Liver (tissue), 9 donors: ENCODE data around the gene CD300LG. TPM values are rescaled to one million over a fixed set of nuclear protein-coding genes. Genes with fewer than 3 reads are reported as not detected.

Experiments used
- DNase-seq: peaks from one replicate; pipeline ENCODE4 v3.0.0-alpha.2; 2017; ENCODE audit warnings: low spot score
- H3K27ac ChIP-seq, 2 donors: one replicate each; pipeline ENCODE4 v1.7.0; 2013; ENCODE audit warnings: inconsistent platforms in 2 of 2, low read length in 2 of 2, control low read depth in 1 of 2, low read depth in 1 of 2, mild to moderate bottlenecking in 1 of 2
- H3K27me3 ChIP-seq, 4 donors: one replicate each; pipeline versions ENCODE4 v1.6.1 to v1.7.0; 2013; ENCODE audit warnings: low read length in 3 of 4, inconsistent platforms in 1 of 4, mild to moderate bottlenecking in 1 of 4, moderate library complexity in 1 of 4; ENCODE audit not compliant: control insufficient read depth in 4 of 4, insufficient read depth in 4 of 4
- H3K36me3 ChIP-seq, 4 donors: one replicate each; pipeline versions ENCODE4 v1.6.1 to v1.7.0; 2013; ENCODE audit warnings: low read length in 3 of 4, mild to moderate bottlenecking in 3 of 4, low read depth in 1 of 4, moderate library complexity in 1 of 4; ENCODE audit not compliant: control insufficient read depth in 4 of 4, insufficient read depth in 3 of 4
- H3K4me1 ChIP-seq, 4 donors: one replicate each; pipeline versions ENCODE4 v1.6.1 to v1.7.0; 2013; ENCODE audit warnings: low read length in 3 of 4, mild to moderate bottlenecking in 3 of 4, moderate library complexity in 1 of 4; ENCODE audit not compliant: control insufficient read depth in 4 of 4, insufficient read depth in 4 of 4
- H3K4me3 ChIP-seq, 3 donors: one replicate each; pipeline versions ENCODE4 v1.6.1 to v1.7.0; 2013; ENCODE audit warnings: low read length in 3 of 3, control low read depth in 1 of 3, low read depth in 1 of 3, mild to moderate bottlenecking in 1 of 3
- H3K9ac ChIP-seq, 2 donors: one replicate each; pipeline ENCODE4 v1.7.0; 2013; ENCODE audit warnings: low read length in 2 of 2, mild to moderate bottlenecking in 2 of 2, moderate library complexity in 2 of 2, control low read depth in 1 of 2, low read depth in 1 of 2
- H3K9me3 ChIP-seq, 4 donors: one replicate each; pipeline versions ENCODE4 v1.6.1 to v1.7.0; 2013; ENCODE audit warnings: low read length in 3 of 4; ENCODE audit not compliant: control insufficient read depth in 4 of 4
- ATF3 ChIP-seq: IDR thresholded peaks from 2 replicates; pipeline ENCODE4 v1.6.1; 2016; ENCODE audit warnings: antibody characterized with exemption
- CTCF ChIP-seq: fragments of 150-350 bp; IDR thresholded peaks from 2 replicates; pipeline ENCODE4 v1.5.1; 2017; ENCODE audit warnings: improper control_type of control experiment, low read depth, low read length; ENCODE audit not compliant: missing input control
- EGR1 ChIP-seq, 2 donors: IDR thresholded peaks; 2 replicates each; pipeline ENCODE4 v1.6.1; 2016 to 2018; ENCODE audit warnings: antibody characterized with exemption in 2 of 2, low read depth in 2 of 2
- FOXA1 ChIP-seq: IDR thresholded peaks from 2 replicates; pipeline ENCODE4 v1.6.1; 2016; ENCODE audit warnings: antibody characterized with exemption
- FOXA2 ChIP-seq: IDR thresholded peaks from 2 replicates; pipeline ENCODE4 v1.6.1; 2016; ENCODE audit warnings: antibody characterized with exemption
- GABPA ChIP-seq, 2 donors: IDR thresholded peaks in 1 of 2; conservative IDR thresholded peaks in 1 of 2; 2 replicates each; pipeline ENCODE4 v1.6.1; 2016; ENCODE audit warnings: antibody characterized with exemption in 2 of 2, mild to moderate bottlenecking in 1 of 2, moderate library complexity in 1 of 2
- HNF4A ChIP-seq, 2 donors: conservative IDR thresholded peaks; 2 replicates each; pipeline ENCODE4 v1.6.1; 2016; ENCODE audit warnings: antibody characterized with exemption in 2 of 2, mild to moderate bottlenecking in 2 of 2
- HNF4G ChIP-seq: IDR thresholded peaks from 2 replicates; pipeline ENCODE4 v1.6.1; 2016; ENCODE audit warnings: antibody characterized with exemption
- JUND ChIP-seq, 2 donors: IDR thresholded peaks; 2 replicates each; pipeline ENCODE4 v1.6.1; 2016; ENCODE audit warnings: antibody characterized with exemption in 2 of 2
- MAX ChIP-seq: IDR thresholded peaks from 2 replicates; pipeline ENCODE4 v1.6.1; 2016; ENCODE audit warnings: antibody characterized with exemption
- NR2F2 ChIP-seq: IDR thresholded peaks from 2 replicates; pipeline ENCODE4 v1.6.1; 2016; ENCODE audit warnings: antibody characterized with exemption
- RAD21 ChIP-seq, 2 donors: IDR thresholded peaks; 2 replicates each; pipeline ENCODE4 v1.6.1; 2016; ENCODE audit warnings: antibody characterized with exemption in 2 of 2, mild to moderate bottlenecking in 2 of 2
- REST ChIP-seq: IDR thresholded peaks from 2 replicates; pipeline ENCODE4 v1.6.1; 2016; ENCODE audit warnings: antibody characterized with exemption, mild to moderate bottlenecking
- RXRA ChIP-seq, 2 donors: IDR thresholded peaks; 2 replicates each; pipeline ENCODE4 v1.6.1; 2017 to 2018; ENCODE audit warnings: antibody characterized with exemption in 2 of 2, mild to moderate bottlenecking in 1 of 2
- SP1 ChIP-seq: IDR thresholded peaks from 2 replicates; pipeline ENCODE4 v1.6.1; 2018; ENCODE audit warnings: antibody characterized with exemption, mild to moderate bottlenecking
- TAF1 ChIP-seq: conservative IDR thresholded peaks from 2 replicates; pipeline ENCODE4 v1.6.1; 2016; ENCODE audit warnings: antibody characterized with exemption, mild to moderate bottlenecking
- YY1 ChIP-seq: IDR thresholded peaks from 2 replicates; pipeline ENCODE4 v1.6.1; 2016; ENCODE audit warnings: antibody characterized with exemption, mild to moderate bottlenecking
- ZBTB33 ChIP-seq: IDR thresholded peaks from 2 replicates; pipeline ENCODE4 v1.6.1; 2016; ENCODE audit warnings: antibody characterized with exemption
- WGBS: extraction: QIAGEN DNeasy Blood & Tissue Kit; methylation state at CpG from one replicate; pipeline ENCODE4 v1.1.7; 2013; 5-methylcytosine and 5-hydroxymethylcytosine counted together
- polyA plus RNA-seq, 2 donors: library from polyadenylated mRNA; stranded (reverse) in 1 of 2; unstranded in 1 of 2; fragments of 200-250 nt in 1 of 2; fragments of >200 nt in 1 of 2; fragmentation: Nextera tagmentation in 1 of 2; extraction: Ambion mirVana in 1 of 2; gene quantifications; one replicate each; pipeline versions ENCODE4 v1.2.1 to v1.2.3, GENCODE V29; 2013 to 2015
- total RNA-seq, 2 donors: library from RNA; depleted of rRNA; stranded (reverse); fragments of >200 nt; gene quantifications; one replicate each; pipeline ENCODE4 v1.2.3, GENCODE V29; 2014
- donor health status: healthy.
- donor health status: healthy.
- donor health status: healthy.
- donor health status: healthy.
- donor health status: healthy.

Gene CD300LG
- total and polyA plus RNA-seq, 4 donors, result 0.14 to 0.58 (median 0.20) TPM

GRCh38 chr17:43879723-43880419 is 32.9 kb downstream of the CD300LG start (continued):
- TF ChIP-seq ZBTB33 (no peak), TAF1 (no peak), FOXA1 (no peak), EGR1 (IDR thresholded peaks at IDR 0.05; ENCODE audit: low read depth in 2 of 2) (no peak), RXRA (IDR thresholded peaks at IDR 0.05) (no peak)

- no peak overlapping the region for H3K4me3 ChIP-seq
- no peak overlapping the region for H3K9ac ChIP-seq
- no peak overlapping the region for H3K27ac ChIP-seq
- peak; percentile 63 for TF ChIP-seq CTCF
- peak in 1 of 2 donors; percentile 57 for TF ChIP-seq RAD21 (IDR thresholded peaks at IDR 0.05)
- TF ChIP-seq TAF1, result no peak
- no peaks in the 10 kb centered on the region for H3K4me1 ChIP-seq
- no peaks in the 10 kb centered on the region for H3K27me3 ChIP-seq
- 75% methylated on average over 20 of the region's 20 CpGs for WGBS
- H3K9me3 ChIP-seq, result no peaks in the 10 kb centered on the region
- H3K36me3 ChIP-seq, result no peaks in the 10 kb centered on the region
- DNase-seq, result peak; percentile 44
These were observed 33.5 kb downstream of the CD300LG start for GRCh38 chr17:43880420-43880991.

GRCh38 chr17:43881181-43881580 is 34.2 kb downstream of the CD300LG start:
- H3K9me3 ChIP-seq, result no peaks in the 10 kb centered on the region
- 95% methylated on average over 12 of the region's 12 CpGs for WGBS
- DNase-seq, result no peak
- H3K4me1 ChIP-seq, result no peaks in the 10 kb centered on the region
- H3K36me3 ChIP-seq, result no peaks in the 10 kb centered on the region
- no peak overlapping the region for H3K4me3 ChIP-seq
- no peak overlapping the region for H3K27ac ChIP-seq
- H3K27me3 ChIP-seq, result no peaks in the 10 kb centered on the region
- no peak overlapping the region for H3K9ac ChIP-seq
- no peak for TF ChIP-seq EGR1 (IDR thresholded peaks at IDR 0.05; ENCODE audit: low read depth in 2 of 2)
- TF ChIP-seq GABPA (IDR thresholded peaks at IDR 0.05 in 1 of 2, conservative IDR thresholded peaks at IDR 0.05 in 1 of 2), result no peak
- TF ChIP-seq RXRA (IDR thresholded peaks at IDR 0.05), result no peak
- TF ChIP-seq TAF1, result no peak
- no peak for TF ChIP-seq MAX
- no peak for TF ChIP-seq YY1
- no peak for TF ChIP-seq ZBTB33
- no peak for TF ChIP-seq HNF4G
- TF ChIP-seq NR2F2, result no peak
- no peak for TF ChIP-seq ATF3
- no peak for TF ChIP-seq HNF4A (conservative IDR thresholded peaks at IDR 0.05)
- no peak for TF ChIP-seq JUND (IDR thresholded peaks at IDR 0.05)
- no peak for TF ChIP-seq SP1
- TF ChIP-seq FOXA1, result no peak
- TF ChIP-seq RAD21 (IDR thresholded peaks at IDR 0.05), result no peak
- TF ChIP-seq FOXA2, result no peak
- no peak for TF ChIP-seq REST
